Mucosa of gallbladder (tissue), 1 donor: ENCODE data around the gene POLDIP2. TPM values are rescaled to one million over a fixed set of nuclear protein-coding genes. Genes with fewer than 3 reads are reported as not detected.

Experiments used
- DNase-seq: peaks from one replicate; pipeline ENCODE4 v3.0.0-alpha.2; 2020; ENCODE audit warnings: low spot score
- total RNA-seq: library from RNA; stranded (reverse); gene quantifications from one replicate; pipeline ENCODE4 v1.2.1, GENCODE V29; 2021
- donor health status: DM: no; HTN: no; CAD: no.

Gene POLDIP2
- total RNA-seq, 1 donor from 2014 or later = 88.8 TPM

DNA sequence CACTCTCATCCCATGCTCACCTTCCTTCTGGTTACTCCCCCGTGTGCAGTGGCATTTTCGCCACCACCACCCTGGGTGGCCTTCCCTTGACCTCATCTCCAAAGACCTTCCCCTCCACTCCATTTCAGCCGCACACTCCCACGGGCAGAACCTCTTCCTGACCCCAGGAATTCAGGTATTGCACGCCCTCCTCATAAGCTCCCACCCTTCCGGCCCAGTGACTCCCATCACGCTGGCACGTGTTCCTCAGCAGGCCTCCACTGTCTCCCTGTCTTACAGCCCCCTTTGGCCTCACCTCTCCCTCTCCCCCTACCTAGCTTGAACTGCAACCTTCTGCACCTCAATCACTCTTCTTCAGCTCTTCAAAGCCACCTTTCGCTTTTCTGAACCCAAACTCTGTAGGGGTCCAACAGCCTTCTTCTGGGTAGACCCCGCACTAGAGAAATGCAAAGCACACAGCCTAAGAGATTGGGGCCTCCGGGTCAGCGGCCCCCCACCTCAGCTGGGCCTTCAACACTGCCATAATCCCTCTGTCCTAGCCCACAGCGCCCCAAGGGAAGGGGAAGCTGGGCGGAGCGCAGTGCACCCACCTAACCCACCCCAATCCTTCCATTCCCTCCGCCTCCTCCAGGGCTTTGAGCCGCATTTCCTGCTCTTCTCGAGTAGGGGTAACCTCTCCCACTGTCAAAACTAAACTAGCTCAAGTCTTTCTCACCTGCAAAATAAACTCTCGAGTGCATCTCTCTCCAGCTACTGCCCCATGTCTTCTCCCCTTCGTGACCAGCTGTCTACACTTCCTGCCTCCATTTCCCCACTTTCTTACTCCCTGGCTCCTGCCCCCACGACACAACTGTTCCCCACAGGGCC, 40.0 kb downstream of the POLDIP2 start:
- no peak for DNase-seq

DNA sequence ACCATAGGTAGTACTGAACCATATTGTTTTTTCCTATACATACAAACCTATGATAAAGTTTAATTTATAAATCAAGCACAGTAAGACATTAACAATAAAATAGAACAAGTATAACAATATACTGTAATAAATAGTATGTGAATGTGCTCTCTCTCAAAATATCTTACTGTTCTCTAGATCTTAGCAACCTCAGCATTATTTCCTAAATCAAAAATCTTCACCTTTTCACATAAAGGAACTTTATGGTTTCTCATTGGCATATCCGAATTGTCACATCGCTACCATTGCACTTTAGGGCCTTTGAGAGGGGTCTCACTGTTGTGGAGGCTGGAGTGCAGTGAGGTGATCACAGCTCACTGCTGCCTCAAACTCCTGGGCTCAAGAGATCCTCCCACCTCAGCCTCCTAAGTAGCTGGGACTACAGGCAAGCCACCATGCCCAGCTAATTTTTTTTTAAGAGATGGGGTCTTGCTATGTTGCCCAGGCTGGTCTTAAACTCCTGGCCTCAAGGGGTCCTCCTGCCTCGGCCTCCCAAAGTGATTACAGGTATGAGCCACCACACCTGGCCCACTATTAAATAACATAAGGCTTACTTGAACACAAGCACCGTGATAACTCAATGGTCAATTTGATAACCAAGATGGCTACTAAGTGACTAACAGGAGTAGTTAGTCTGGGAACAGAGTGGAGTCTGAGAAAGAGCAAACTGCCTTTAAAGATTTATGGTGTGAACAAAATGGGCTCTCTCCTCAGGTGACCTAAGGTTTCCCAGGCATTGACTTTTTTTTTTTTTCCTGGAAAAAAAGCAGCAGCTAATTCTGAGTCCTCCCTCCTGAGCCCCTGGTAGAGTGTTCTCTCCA, 41.3 kb downstream of the POLDIP2 start:
- no peak for DNase-seq

DNA sequence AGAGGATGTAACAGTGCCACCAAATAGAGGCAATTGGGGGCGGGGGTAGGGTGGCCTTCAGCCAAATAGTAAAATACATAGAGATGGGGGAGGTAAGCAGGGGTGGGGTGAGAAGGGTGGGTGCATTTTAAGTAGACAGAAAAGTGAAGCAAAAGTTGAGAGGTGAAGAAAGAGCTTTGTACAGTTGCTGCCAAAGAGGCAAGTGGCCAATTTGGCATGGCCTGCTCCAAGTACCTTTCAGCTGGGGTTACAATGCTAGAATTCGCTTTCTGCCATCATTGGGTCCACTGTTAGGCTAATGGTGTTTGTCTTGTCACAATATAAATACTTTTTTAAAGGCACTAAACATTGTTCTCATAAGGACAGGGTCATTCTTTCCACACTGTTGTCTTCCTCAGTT, 43.5 kb downstream of the POLDIP2 start:
- no peak for DNase-seq

DNA sequence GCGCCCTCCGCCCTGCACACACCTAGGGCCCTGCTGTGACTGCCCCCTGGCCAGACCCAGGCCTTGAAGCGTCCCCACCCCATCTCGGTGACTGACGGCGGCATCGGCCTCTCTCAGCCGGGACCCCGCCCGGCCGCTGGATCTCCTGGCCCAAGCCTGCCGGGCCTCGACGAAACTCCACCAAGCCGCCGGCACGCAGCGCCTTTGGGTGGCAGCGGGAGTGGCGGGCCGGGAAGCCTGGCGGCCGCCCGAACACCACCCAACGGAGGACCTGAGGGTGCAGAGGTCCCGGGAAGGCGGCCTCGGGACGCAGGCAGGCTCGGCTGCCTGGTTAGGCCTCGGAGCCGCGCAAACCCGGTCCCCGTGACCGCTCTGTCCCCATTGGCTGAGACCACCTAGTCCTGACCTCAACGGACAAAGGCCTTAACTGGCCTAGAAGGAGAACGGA, 50.3 kb downstream of the POLDIP2 start:
- DNase-seq = no peak

DNA sequence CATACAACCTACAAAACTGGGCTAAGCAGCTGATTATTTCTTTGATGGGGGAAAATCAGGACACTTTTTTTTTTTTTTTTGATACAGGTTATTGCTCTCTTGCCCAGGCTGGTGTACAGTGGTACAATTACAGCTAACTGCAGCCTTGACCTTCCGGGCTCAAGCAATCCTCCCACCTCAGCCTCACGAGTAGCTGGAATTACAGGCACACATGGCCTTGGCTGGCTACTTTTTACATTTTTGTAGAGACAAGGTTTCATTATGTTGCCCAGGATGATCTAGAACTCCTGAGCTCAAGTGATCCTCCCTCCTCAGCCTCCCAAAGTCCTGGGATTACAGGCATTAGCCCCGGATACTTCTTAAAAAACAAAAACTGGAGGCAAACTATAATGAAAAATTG, 58.9 kb downstream of the POLDIP2 start:
- no peak for DNase-seq

Other genes starting within 250 kb of the POLDIP2 start
- 65.7 TPM for gene TMEM97, start 38.3 kb downstream of the POLDIP2 start, total RNA-seq
- gene IFT20, start 22.1 kb downstream of the POLDIP2 start, total RNA-seq = 50.1 TPM
- 60.2 TPM for gene TNFAIP1, start 21.8 kb downstream of the POLDIP2 start, total RNA-seq
- gene SEBOX, start 7.7 kb upstream of the POLDIP2 start, total RNA-seq = not detected
- 424 TPM for gene VTN, start 12.8 kb upstream of the POLDIP2 start, total RNA-seq
- gene SARM1, start 14.2 kb upstream of the POLDIP2 start, total RNA-seq = 27.8 TPM
- 46.2 TPM for gene SLC46A1, start 48.7 kb upstream of the POLDIP2 start, total RNA-seq
- 55.0 TPM for gene SLC13A2, start 116.1 kb upstream of the POLDIP2 start, total RNA-seq
- 0.06 TPM for gene FOXN1, start 148.8 kb upstream of the POLDIP2 start, total RNA-seq
- gene UNC119, start 195.1 kb upstream of the POLDIP2 start, total RNA-seq = 44.0 TPM
- 65.9 TPM for gene PIGS, start 214.0 kb upstream of the POLDIP2 start, total RNA-seq
- 39.8 TPM for gene ALDOC, start 219.4 kb upstream of the POLDIP2 start, total RNA-seq
- 6.4 TPM for gene SPAG5, start 241.5 kb upstream of the POLDIP2 start, total RNA-seq